Mammary epithelial cell (primary cell): Measurements from ENCODE around the gene WDR27.

Source experiments
- EZH2 ChIP-seq: IDR thresholded peaks from 2 replicates; pipeline ENCODE4 v1.6.1; 2012; ENCODE audit warnings: low read length, inconsistent platforms, borderline replicate concordance
- TF ChIP-seq, protein P1 (sequence below), 2 donors: IDR thresholded peaks in 1 of 2; conservative IDR thresholded peaks in 1 of 2; 2 replicates each; pipeline ENCODE4 v1.5.1; 2011 to 2012; ENCODE audit warnings: inconsistent platforms in 2 of 2, low read length in 2 of 2, mild to moderate bottlenecking in 2 of 2, control low read depth in 1 of 2, low read depth in 1 of 2; ENCODE audit not compliant: insufficient read depth in 1 of 2; ENCODE audit errors: extremely low read depth in 1 of 2

DNA sequence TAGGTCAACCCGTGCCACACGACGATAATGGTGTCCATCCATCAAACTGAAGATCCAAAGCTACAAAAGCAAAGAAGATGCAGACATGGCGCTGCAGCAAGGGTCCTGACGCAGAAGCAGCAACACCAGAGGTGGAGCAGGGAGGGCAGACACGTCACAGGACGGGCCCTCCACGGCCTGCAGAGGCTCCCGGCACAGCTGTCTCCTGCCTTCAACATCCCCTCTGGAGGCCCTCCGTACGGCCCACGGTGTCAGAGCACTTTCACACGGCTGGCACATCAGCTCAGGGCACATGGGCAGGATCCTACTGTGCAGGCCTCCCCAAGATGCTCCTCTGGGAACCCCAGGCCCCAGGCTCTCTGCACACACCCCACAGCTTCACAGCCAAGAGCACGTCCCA is 37.6 kb downstream of the WDR27 start:
- TF ChIP-seq, protein P1, sequence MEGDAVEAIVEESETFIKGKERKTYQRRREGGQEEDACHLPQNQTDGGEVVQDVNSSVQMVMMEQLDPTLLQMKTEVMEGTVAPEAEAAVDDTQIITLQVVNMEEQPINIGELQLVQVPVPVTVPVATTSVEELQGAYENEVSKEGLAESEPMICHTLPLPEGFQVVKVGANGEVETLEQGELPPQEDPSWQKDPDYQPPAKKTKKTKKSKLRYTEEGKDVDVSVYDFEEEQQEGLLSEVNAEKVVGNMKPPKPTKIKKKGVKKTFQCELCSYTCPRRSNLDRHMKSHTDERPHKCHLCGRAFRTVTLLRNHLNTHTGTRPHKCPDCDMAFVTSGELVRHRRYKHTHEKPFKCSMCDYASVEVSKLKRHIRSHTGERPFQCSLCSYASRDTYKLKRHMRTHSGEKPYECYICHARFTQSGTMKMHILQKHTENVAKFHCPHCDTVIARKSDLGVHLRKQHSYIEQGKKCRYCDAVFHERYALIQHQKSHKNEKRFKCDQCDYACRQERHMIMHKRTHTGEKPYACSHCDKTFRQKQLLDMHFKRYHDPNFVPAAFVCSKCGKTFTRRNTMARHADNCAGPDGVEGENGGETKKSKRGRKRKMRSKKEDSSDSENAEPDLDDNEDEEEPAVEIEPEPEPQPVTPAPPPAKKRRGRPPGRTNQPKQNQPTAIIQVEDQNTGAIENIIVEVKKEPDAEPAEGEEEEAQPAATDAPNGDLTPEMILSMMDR (conservative IDR thresholded peaks at IDR 0.05 in 1 of 2, IDR thresholded peaks at IDR 0.05 in 1 of 2; ENCODE audit: extremely low read depth in 1 of 2, insufficient read depth in 1 of 2, low read depth in 1 of 2, low read length in 2 of 2): no peak
- TF ChIP-seq EZH2: no peak
